Measurements from ENCODE around the gene LONP2. TPM values are rescaled to one million over a fixed set of nuclear protein-coding genes. Genes with fewer than 3 reads are reported as not detected.
A peak's percentile ranks its signal among the peaks of the same experiment; 100 is the strongest.
"Not testable (repeated sequence)": the region's sequence is repeated elsewhere in the genome, so short reads cannot be mapped to it uniquely, and the experiment has no call there.

LONP2 gene
- polyA plus RNA-seq, 1 donor from 2014 or later: 31.8 TPM

DNA sequence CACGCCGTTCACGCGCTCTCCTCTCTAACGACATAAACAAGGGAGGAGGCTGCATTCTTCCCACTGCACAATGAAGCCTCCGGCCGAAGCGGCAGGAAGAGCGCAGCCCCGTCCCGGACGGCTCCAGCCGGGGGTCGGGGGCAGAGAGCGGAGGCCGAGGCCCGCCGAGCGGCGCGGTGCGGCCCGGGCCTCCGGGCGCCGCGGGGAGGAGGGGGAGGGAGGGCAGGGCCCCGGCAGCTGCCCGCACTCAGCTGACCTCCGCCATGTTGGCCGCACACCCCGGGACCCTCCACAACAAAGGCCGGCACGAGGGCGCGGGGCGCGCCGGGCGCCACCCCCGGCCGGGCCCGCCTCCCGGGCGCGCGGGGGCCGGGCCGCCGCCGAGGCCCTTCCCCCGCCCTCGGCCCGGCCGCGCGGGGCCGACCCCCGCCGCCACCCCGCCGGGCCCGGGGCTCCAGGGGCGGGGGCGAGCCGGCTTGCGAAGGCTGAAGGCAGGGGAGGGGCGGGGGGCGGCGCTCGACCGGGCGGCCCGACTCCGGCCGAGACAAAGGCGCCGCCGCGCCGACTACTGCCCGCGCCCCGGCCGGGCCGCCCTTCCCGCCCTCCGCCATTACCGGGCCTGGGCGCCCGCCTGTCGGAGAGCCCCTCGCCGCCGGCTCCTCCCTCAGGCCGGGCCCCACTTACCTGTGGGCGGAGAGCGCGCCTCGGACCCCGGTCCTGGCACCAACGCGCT, 140.6 kb downstream of the LONP2 start:
- no peaks in the 10 kb centered on the region for H3K27me3 Mint-ChIP-seq
- H3K27ac Mint-ChIP-seq: peak overlapping the region; percentile 90 to 96 (median 95)
- H3K4me1 Mint-ChIP-seq: peaks cover 22 to 30% (median 25%) of the 10 kb centered on the region in 3 donors
- no peaks in the 10 kb centered on the region for H3K9me3 Mint-ChIP-seq
- H3K4me3 Mint-ChIP-seq: peak overlapping the region; percentile 92 to 98 (median 97)
- peaks cover 2% of the 10 kb centered on the region for H3K36me3 Mint-ChIP-seq

DNA sequence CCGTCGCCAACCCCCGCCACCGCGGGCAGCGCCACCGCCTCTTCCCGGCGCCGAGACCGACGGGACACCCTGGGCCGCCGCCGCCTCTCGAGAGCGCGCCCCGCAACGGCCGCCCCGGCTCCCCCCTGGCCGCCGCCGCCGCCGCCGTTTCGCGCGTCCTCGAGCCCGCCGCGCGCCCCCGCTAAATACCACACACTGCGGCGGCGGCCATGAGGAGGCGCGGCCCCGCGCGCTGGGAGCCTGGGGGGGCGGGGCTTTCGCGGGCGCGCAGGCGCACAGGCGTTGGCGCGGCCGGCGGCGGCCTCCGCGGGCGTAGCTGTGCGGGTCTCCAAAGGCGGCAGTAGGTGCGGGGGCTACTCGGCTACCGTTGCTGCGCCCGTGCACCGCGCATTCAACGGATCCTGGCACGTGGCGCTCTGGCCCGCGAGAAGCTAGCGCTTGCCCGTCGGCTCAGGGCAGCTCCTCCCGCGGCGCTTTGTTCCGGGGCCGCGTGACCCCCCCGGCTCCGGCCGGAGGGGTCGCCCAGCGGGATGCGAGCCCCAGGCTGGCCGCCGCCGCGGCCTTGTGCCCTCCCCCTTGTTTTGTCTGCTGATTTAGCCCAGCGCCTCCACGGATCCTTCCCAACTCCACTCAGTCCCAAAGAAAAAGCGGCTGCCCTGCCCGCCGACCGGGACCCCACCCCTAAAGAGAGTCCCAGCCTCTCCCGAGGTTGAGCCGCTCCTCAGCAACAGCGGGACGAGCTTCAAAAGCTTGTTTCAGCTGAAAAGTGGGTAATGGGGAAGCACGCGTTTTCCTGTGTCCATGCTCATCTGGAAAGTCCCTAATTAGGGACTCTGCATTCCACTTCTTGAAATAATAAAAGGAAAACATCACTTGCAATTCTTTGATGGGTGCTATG, 141.4 kb downstream of the LONP2 start, which contains the start of gene SIAH1:
Gene SIAH1, minus strand, starts transcription at position 161 of the 898 bp plus-strand sequence. CDS start 22,985 bp downstream, outside the sequence.
- Mint-ChIP-seq H3K27ac (peak within 1 kb of the TSS; percentile 95 to 98 (median 96)), H3K36me3 (no peaks in the 10 kb centered on the region), H3K4me3 (peak within 1 kb of the TSS; percentile 92 to 98 (median 98)), H3K9me3 (no peaks in the 10 kb centered on the region), H3K27me3 (no peaks in the 10 kb centered on the region), H3K4me1 (peaks cover 15 to 24% (median 22%) of the 10 kb centered on the region in 3 donors)

DNA sequence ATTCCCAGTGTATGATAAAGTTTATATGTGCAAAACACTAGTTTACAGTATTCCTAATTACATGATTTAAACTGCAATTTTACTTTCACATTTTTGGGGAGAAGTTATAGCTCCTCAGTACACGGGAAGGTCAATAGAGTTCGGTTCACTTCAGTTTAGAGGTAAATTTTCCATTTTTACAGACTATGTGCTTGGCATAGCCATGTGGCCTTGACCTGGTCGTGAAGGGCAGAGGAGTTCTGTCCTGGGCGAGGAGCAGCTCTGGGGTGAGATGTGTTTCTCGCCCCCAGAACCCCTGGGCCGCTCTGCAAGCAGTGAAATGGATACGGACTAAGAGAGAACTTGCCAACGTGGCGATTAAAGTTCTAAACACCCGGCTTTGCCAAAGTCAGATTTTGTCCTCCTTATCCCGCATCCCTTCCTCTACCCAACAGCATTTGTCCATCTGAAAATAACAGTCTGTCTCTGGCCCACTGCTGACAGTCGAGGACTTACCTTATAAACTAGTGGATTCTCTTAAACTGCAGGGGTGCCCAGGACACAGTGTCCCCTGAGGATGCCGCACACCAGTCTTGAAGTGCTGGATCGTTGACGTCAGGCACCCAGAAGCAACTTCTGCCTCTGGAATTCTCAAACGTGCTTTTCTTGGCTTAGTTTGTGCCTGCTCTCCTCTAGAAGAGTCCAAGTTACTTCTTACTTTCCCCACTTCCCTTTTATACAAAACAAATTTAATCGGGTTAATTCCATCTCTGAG, 142.6 kb downstream of the LONP2 start:
- peaks cover 10 to 16% (median 15%) of the 10 kb centered on the region in 3 donors for H3K4me1 Mint-ChIP-seq
- no peak overlapping the region for H3K27ac Mint-ChIP-seq
- H3K27me3 Mint-ChIP-seq: no peaks in the 10 kb centered on the region
- no peaks in the 10 kb centered on the region for H3K9me3 Mint-ChIP-seq
- H3K36me3 Mint-ChIP-seq: no peaks in the 10 kb centered on the region
- H3K4me3 Mint-ChIP-seq: peak overlapping the region in 3 of 4 donors; percentile 11 to 93 (median 55)

DNA sequence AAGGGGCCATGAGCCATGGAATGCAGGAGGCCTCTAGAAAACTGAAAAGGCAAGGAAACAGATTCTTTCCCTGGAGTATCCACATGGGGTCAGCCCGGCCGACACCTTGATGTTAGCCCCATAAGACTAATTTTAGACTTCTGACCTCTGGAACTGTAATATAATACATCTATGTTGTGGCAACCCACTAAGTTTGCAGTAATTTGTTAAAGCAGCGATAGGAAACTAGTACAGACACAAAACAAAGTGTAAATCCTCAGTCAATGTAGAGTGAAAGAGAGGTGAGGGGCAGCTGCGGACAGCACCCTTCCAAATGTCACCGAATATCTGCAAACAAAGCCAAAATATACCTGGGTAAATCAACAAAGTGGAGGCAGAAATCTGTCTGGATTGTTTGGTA, 148.3 kb downstream of the LONP2 start:
- H3K27ac Mint-ChIP-seq: no peak overlapping the region
- H3K9me3 Mint-ChIP-seq: no peaks in the 10 kb centered on the region
- H3K4me1 Mint-ChIP-seq: no peaks in the 10 kb centered on the region
- H3K27me3 Mint-ChIP-seq: no peaks in the 10 kb centered on the region
- no peak overlapping the region for H3K4me3 Mint-ChIP-seq
- H3K36me3 Mint-ChIP-seq: no peaks in the 10 kb centered on the region

DNA sequence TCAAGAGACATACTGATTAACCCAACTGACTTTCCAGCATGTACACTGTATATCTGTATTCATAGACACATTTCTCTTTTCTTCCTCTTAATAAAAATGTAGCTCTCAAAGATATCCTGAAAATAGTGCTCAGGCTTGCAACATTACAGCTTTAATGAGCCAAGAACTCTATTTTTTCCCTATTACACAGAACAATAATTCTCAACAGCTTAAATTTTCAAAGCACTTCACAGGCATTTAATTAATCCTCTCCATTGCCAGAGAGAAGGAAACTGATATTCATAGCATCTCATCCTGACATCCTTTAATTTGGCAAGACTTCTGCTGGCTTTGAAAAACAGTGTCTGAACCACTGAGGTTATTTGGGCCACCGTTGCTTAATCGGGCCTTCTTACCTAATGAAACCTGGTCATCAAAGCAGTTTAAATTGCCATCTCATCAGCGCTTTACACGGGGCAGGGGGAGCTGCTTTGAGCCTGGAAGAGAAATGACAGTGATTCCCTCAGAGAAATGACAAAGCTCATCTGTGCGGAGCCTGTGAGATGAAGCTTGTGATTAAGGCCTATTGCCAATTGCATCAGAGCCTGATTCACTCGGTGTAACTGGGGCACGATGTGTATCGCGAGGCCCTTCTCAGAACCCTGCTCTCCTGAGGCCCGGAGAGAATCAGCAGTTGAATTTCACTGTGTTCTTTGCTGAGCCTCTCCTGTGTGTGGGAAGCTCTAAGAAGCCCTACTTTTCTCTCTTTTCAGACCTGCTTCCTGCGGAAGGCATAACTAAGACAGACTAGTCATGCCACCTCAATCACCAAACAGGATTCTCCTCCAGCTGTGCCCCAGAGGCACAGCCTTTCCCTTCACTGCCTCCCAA, 149.6 kb downstream of the LONP2 start:
- no peaks in the 10 kb centered on the region for H3K9me3 Mint-ChIP-seq
- H3K4me3 Mint-ChIP-seq: no peak overlapping the region
- H3K36me3 Mint-ChIP-seq: no peaks in the 10 kb centered on the region
- no peak overlapping the region for H3K27ac Mint-ChIP-seq
- no peaks in the 10 kb centered on the region for H3K4me1 Mint-ChIP-seq
- no peaks in the 10 kb centered on the region for H3K27me3 Mint-ChIP-seq

DNA sequence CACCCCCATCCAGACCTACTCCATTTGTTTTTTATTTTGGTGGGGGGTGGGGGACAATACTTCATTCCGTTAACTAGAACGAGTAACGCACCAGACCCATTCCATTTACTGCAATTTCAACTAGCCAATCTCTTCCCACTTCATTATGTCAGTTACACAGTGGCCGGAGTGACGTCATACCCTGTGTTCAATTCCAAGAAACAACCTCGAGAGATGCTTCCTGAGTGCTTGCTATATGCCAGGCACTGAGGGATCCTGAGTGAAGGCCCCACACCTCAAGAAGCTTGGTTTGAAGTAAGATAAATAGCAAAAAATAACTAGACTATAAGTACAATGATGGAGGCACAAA, 150.2 kb downstream of the LONP2 start:
- H3K4me1 Mint-ChIP-seq: no peaks in the 10 kb centered on the region
- H3K27ac Mint-ChIP-seq: no peak overlapping the region
- no peaks in the 10 kb centered on the region for H3K36me3 Mint-ChIP-seq

DNA sequence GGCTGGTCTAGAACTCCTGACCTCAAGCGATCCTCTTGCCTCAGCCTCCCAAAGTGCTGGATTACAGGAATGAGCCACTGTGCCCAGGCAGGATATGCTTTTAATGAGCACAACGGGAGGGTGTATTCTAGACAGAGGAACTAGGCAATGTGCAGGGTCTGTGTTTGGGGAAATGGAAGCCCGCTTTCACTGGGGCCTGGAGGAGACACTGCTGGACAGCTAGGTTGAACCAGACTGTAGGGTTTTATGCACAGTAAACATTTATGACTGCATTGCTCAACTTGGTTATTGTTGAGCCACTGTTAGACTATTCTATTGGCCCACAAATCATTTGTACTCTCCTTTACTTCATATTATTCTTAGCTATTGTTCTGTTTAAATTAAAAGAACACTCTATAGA, 151.3 kb downstream of the LONP2 start:
- Mint-ChIP-seq H3K9me3 (no peaks in the 10 kb centered on the region), H3K4me3 (no peak overlapping the region), H3K27me3 (no peaks in the 10 kb centered on the region), H3K27ac (no peak overlapping the region), H3K4me1 (no peaks in the 10 kb centered on the region), H3K36me3 (no peaks in the 10 kb centered on the region)

More for the DNA sequence above, 150.2 kb downstream of the LONP2 start:
- H3K27me3 Mint-ChIP-seq: no peaks in the 10 kb centered on the region
- H3K9me3 Mint-ChIP-seq: no peaks in the 10 kb centered on the region
- H3K4me3 Mint-ChIP-seq: no peak overlapping the region

DNA sequence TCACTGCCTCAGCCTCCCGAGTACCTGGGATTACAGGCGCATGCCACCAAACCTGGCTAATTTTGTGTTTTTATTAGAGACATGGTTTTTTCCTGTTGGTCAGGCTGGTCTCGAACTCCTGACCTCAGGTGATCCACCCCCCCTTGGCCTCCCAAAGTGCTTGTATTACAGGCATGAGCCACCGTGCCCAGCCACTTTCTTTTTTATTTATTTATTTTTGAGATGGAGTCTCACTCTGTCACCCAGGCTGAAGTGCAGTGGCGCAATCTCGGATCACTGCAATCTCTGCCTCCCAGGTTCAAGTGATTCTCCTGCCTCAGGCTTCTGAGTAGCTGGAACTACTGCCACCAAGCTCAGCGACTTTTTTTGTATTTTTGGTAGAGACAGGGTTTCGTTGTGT, 158.4 kb downstream of the LONP2 start:
- not testable (repeated sequence) for H3K27me3 Mint-ChIP-seq, H3K9me3 Mint-ChIP-seq, H3K36me3 Mint-ChIP-seq, H3K4me3 Mint-ChIP-seq, H3K4me1 Mint-ChIP-seq
- H3K27ac Mint-ChIP-seq: peak overlapping the region in 1 of 3 donors; percentile 43

DNA sequence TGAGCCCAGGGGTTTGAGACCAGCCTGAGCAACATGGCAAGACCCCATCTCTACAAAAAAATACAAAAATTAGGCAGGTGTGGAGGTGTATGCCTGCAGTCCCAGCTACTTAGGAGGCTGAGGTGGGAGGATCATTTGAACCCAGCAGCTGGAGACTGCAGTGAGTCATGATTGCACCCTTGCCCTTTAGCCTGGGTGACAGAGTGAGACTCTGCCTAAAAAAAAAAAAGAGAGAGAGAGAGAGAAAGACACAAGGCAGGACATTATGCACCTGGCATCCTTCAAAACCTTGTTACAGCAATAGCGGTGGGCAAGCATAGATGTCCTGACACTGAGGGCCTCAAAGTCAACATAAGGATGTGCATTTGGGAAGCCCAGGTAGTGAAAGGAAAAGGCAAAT, 161.1 kb downstream of the LONP2 start:
- Mint-ChIP-seq H3K27me3 (peaks cover 1% of the 10 kb centered on the region), H3K4me1 (peaks cover 0 to 4% (median 1%) of the 10 kb centered on the region in 3 donors), H3K27ac (no peak overlapping the region), H3K9me3 (no peaks in the 10 kb centered on the region), H3K36me3 (no peaks in the 10 kb centered on the region), H3K4me3 (no peak overlapping the region)

DNA sequence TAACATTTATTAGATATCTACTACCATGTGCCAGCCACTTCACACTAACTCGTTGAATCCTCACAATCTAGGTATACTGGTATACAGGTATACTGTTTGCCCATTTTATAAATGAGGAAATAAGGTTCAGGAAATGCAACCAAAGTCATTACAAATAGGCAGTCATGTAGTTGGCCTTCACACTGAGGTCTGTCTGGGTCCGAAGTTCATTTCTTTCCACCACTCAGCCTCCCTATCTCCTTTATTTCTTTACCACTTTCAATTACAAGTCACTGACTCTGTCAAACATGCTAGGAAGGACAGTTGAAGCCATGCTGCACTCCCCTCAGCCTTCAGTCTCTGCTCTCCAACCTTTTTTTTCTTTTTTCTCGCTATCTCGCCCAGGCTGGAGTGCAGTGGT, 161.8 kb downstream of the LONP2 start:
- H3K27ac Mint-ChIP-seq: no peak overlapping the region
- no peaks in the 10 kb centered on the region for H3K9me3 Mint-ChIP-seq
- H3K4me3 Mint-ChIP-seq: no peak overlapping the region
- no peaks in the 10 kb centered on the region for H3K36me3 Mint-ChIP-seq
- H3K27me3 Mint-ChIP-seq: peaks cover 1% of the 10 kb centered on the region
- H3K4me1 Mint-ChIP-seq: peaks cover 0 to 4% (median 1%) of the 10 kb centered on the region in 3 donors

Other genes with a start within 250 kb of the LONP2 start
- gene ABCC12, start 88.3 kb upstream of the LONP2 start, polyA plus RNA-seq: not detected
- not detected for gene ABCC11, start 3.2 kb downstream of the LONP2 start, polyA plus RNA-seq
- 24.3 TPM for gene SIAH1, start 141.1 kb downstream of the LONP2 start, polyA plus RNA-seq